ENCODE data around the gene MSLN. TPM values are rescaled to one million over a fixed set of nuclear protein-coding genes. Genes with fewer than 3 reads are reported as not detected.

The MSLN gene
- total and polyA plus RNA-seq, 2 of the 8 experiments (the other 6 are each of a cell fraction or from before 2014, with no cell fraction given) = 0.28 to 0.50 TPM

GRCh38 chr16:808085-808386 lies 47.5 kb downstream of the MSLN start:
- Histone ChIP-seq H3K56ac (replicated peaks; ENCODE audit: insufficient read length, low read depth, low read length) (no peak overlapping the region), H3K27ac (ENCODE audit: low read depth, low read length) (no peak overlapping the region), H3K23ac (ENCODE audit: insufficient read length) (no peak overlapping the region), H3K4me2 (ENCODE audit: insufficient read depth in 1 of 2, low read depth in 2 of 2, low read length in 2 of 2) (peak overlapping the region; percentile 70 to 75), H2BK5ac (ENCODE audit: low read depth, low read length) (no peak overlapping the region), H4K20me1 (replicated peaks in 1 of 2; ENCODE audit: control insufficient read depth in 1 of 2, insufficient read depth in 2 of 2, low read length in 2 of 2) (peaks cover 0 to 5% of the 10 kb centered on the region in 2 experiments), H3K9me3 (ENCODE audit: insufficient read depth in 2 of 2, low read depth in 1 of 2, low read length in 1 of 2) (no peaks in the 10 kb centered on the region), H3K18ac (ENCODE audit: extremely low read depth, low read length) (no peak overlapping the region), H3K79me2 (ENCODE audit: control insufficient read depth in 1 of 2, insufficient read depth in 2 of 2, low read length in 2 of 2) (peaks cover 0 to 5% of the 10 kb centered on the region in 2 experiments; a peak in 1 of 4 replicates), H2BK20ac (ENCODE audit: low read length) (no peak overlapping the region), H2BK15ac (ENCODE audit: low read length) (no peak overlapping the region), H4K91ac (replicated peaks; ENCODE audit: insufficient read length, low read length) (no peak overlapping the region), H3K4me1 (replicated peaks in 1 of 4; ENCODE audit: control insufficient read depth in 3 of 4, insufficient read depth in 4 of 4, low read length in 3 of 4) (peaks cover 0 to 4% (median 2%) of the 10 kb centered on the region in 4 experiments; a peak in 5 of 7 replicates), H3K79me1 (ENCODE audit: low read depth, low read length) (no peaks in the 10 kb centered on the region), H3K23me2 (ENCODE audit: low read depth, low read length) (no peaks in the 10 kb centered on the region; the same call in 1 of the 2 replicates), H2AK5ac (ENCODE audit: low read depth, low read length) (no peak overlapping the region), H3K4ac (replicated peaks; ENCODE audit: insufficient read length, low read depth, low read length) (peak overlapping the region; percentile 65), H3K27me3 (replicated peaks in 1 of 4; ENCODE audit: control insufficient read depth in 3 of 4, extremely low read depth in 1 of 4, insufficient read depth in 3 of 4, low read length in 3 of 4) (peaks cover 0 to 25% (median 16%) of the 10 kb centered on the region in 4 experiments; a peak in 6 of 7 replicates), H2BK12ac (ENCODE audit: low read depth, low read length) (no peak overlapping the region), H4K5ac (ENCODE audit: insufficient read length, low read depth, low read length) (peak overlapping the region; percentile 68), H3K9ac (replicated peaks in 1 of 4; ENCODE audit: extremely low read depth in 1 of 4, low read depth in 3 of 4, low read length in 3 of 4) (peak overlapping the region; percentile 9 to 70 (median 52); a peak in 5 of 7 replicates), H2BK120ac (replicated peaks; ENCODE audit: low read depth, low read length) (no peak overlapping the region), H4K8ac (ENCODE audit: extremely low read depth, insufficient read depth, low read length) (peak overlapping the region; percentile 93), H3K4me3 (ENCODE audit: extremely low read depth in 1 of 4, insufficient read depth in 2 of 4, low read depth in 3 of 4, low read length in 4 of 4) (peak overlapping the region; percentile 65 to 79 (median 76)), H3K36me3 (ENCODE audit: control insufficient read depth in 2 of 4, insufficient read depth in 4 of 4, low read length in 3 of 4) (no peaks in the 10 kb centered on the region), H2AFZ (ENCODE audit: low read length) (0 out of 2 replicates have a peak overlapping the region, but pooled peaks have one; percentile 14), H3K14ac (ENCODE audit: insufficient read length) (no peak overlapping the region)
- TF ChIP-seq CBX8 (IDR thresholded peaks at IDR 0.05; ENCODE audit: borderline replicate concordance, low read depth, low read length) (no peak), PHF8 (conservative IDR thresholded peaks at IDR 0.05; ENCODE audit: low read depth, low read length) (peak; percentile 62), ASH2L (IDR thresholded peaks at IDR 0.05; ENCODE audit: low read length) (peak; percentile 72), SAP30 (IDR thresholded peaks at IDR 0.05; ENCODE audit: insufficient read depth, insufficient replicate concordance, low read length) (peak; percentile 21), TEAD4 (IDR thresholded peaks at IDR 0.05; ENCODE audit: low read depth, low read length) (no peak), RNF2 (IDR thresholded peaks at IDR 0.05; ENCODE audit: borderline replicate concordance, low read depth, low read length, missing control alignments, poor library complexity, severe bottlenecking) (no peak), KDM5A (IDR thresholded peaks at IDR 0.05; ENCODE audit: low read length) (no peak), E2F6 (IDR thresholded peaks at IDR 0.05) (peak; percentile 2; the same call in 1 of the 2 replicates), SIN3A (conservative IDR thresholded peaks at IDR 0.05 in 1 of 2, IDR thresholded peaks at IDR 0.05 in 1 of 2; ENCODE audit: low read depth in 1 of 2, low read length in 2 of 2) (peak in 1 of 2 experiments; percentile 3; a peak in 1 of 4 replicates)
- no peak for FAIRE-seq
- ChIA-PET CTCF (ENCODE audit: partially characterized antibody) (interaction anchor here (1.0 kb wide), 1 partner anchor 247 kb away, joined by 3 read pairs; no protein-coding TSS in a partner anchor), POLR2A (ENCODE audit: partially characterized antibody) (no interaction called here)
- DNase-seq (ENCODE audit: low read depth in 1 of 2, low spot score in 2 of 2) = no peak
- 24% methylated on average over 14 of the region's 19 CpGs; no CpG with 5 or more reads in 1 of the 2 experiments for WGBS, 2 experiments (ENCODE audit: extremely low coverage in 1 of 2, insufficient coverage in 1 of 2, insufficient read length in 1 of 2, insufficient replicate concordance in 2 of 2, low coverage in 1 of 2, low lambda C conversion rate in 2 of 2, missing lambda C conversion rate in 1 of 2)
